ENCODE data around the gene MAD1L1.

GRCh38 chr7:2038931-2039728, 193.6 kb downstream of the MAD1L1 start:
- TF ChIP-seq RAD21 (IDR thresholded peaks at IDR 0.05; ENCODE audit: low read depth) (no peak), FOSL1 (IDR thresholded peaks at IDR 0.05; ENCODE audit: low read depth) (no peak), SIN3A (IDR thresholded peaks at IDR 0.05; ENCODE audit: low read depth) (no peak), EGR1 (IDR thresholded peaks at IDR 0.05; ENCODE audit: low read depth) (no peak), ATF3 (IDR thresholded peaks at IDR 0.05) (no peak), POLR2A (IDR thresholded peaks at IDR 0.05; ENCODE audit: borderline replicate concordance, extremely low read depth, insufficient read depth, insufficient read length) (no peak), ELF1 (IDR thresholded peaks at IDR 0.05; ENCODE audit: borderline replicate concordance, low read depth) (no peak), POLR2AphosphoS5 (IDR thresholded peaks at IDR 0.05; ENCODE audit: low read depth, low read length) (no peak), SP1 (IDR thresholded peaks at IDR 0.05; ENCODE audit: low read depth) (no peak)
- TF ChIP-seq, protein P1, sequence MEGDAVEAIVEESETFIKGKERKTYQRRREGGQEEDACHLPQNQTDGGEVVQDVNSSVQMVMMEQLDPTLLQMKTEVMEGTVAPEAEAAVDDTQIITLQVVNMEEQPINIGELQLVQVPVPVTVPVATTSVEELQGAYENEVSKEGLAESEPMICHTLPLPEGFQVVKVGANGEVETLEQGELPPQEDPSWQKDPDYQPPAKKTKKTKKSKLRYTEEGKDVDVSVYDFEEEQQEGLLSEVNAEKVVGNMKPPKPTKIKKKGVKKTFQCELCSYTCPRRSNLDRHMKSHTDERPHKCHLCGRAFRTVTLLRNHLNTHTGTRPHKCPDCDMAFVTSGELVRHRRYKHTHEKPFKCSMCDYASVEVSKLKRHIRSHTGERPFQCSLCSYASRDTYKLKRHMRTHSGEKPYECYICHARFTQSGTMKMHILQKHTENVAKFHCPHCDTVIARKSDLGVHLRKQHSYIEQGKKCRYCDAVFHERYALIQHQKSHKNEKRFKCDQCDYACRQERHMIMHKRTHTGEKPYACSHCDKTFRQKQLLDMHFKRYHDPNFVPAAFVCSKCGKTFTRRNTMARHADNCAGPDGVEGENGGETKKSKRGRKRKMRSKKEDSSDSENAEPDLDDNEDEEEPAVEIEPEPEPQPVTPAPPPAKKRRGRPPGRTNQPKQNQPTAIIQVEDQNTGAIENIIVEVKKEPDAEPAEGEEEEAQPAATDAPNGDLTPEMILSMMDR (IDR thresholded peaks at IDR 0.05 in 2 of 3, conservative IDR thresholded peaks at IDR 0.05 in 1 of 3; ENCODE audit: borderline replicate concordance in 1 of 3, insufficient read depth in 1 of 3, low read depth in 2 of 3, low read length in 2 of 3), result no peak
- TF ChIP-seq, protein P2, sequence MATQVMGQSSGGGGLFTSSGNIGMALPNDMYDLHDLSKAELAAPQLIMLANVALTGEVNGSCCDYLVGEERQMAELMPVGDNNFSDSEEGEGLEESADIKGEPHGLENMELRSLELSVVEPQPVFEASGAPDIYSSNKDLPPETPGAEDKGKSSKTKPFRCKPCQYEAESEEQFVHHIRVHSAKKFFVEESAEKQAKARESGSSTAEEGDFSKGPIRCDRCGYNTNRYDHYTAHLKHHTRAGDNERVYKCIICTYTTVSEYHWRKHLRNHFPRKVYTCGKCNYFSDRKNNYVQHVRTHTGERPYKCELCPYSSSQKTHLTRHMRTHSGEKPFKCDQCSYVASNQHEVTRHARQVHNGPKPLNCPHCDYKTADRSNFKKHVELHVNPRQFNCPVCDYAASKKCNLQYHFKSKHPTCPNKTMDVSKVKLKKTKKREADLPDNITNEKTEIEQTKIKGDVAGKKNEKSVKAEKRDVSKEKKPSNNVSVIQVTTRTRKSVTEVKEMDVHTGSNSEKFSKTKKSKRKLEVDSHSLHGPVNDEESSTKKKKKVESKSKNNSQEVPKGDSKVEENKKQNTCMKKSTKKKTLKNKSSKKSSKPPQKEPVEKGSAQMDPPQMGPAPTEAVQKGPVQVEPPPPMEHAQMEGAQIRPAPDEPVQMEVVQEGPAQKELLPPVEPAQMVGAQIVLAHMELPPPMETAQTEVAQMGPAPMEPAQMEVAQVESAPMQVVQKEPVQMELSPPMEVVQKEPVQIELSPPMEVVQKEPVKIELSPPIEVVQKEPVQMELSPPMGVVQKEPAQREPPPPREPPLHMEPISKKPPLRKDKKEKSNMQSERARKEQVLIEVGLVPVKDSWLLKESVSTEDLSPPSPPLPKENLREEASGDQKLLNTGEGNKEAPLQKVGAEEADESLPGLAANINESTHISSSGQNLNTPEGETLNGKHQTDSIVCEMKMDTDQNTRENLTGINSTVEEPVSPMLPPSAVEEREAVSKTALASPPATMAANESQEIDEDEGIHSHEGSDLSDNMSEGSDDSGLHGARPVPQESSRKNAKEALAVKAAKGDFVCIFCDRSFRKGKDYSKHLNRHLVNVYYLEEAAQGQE (IDR thresholded peaks at IDR 0.05; ENCODE audit: low read depth), result no peak
- TF ChIP-seq, protein P3, sequence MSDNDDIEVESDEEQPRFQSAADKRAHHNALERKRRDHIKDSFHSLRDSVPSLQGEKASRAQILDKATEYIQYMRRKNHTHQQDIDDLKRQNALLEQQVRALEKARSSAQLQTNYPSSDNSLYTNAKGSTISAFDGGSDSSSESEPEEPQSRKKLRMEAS (IDR thresholded peaks at IDR 0.05), result no peak
